ENCODE data around the gene VAPB. TPM values are rescaled to one million over a fixed set of nuclear protein-coding genes. Genes with fewer than 3 reads are reported as not detected.

The VAPB gene
- total RNA-seq, 1 experiment from 2014 or later = 65.1 TPM

DNA sequence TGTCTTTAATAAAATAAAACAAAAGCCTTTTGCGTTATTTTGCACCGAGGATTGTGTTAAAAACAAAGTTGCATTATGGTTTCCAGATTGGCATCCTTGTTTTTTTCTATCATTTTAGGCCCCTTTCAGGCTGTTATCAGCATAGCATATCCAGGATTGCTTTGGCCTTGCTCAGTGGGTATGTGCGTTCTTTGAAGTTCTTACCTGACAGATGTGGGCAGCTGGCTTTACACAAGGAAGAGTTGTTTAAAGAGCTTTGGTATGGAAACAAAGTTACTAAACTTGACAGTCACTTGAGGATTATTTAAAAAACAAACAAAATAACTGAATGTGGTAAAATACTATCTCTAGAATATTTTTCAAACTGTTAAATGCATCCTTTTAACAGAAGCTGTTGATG lies 6.6 kb downstream of the VAPB start:
- Mint-ChIP-seq H3K9me3 (no peaks in the 10 kb centered on the region), H3K4me3 (no peak overlapping the region), H3K36me3 (ENCODE audit: insufficient read depth in 1 of 3, low read depth in 3 of 3) (peaks cover 7 to 22% (median 21%) of the 10 kb centered on the region in 3 experiments), H3K27me3 (ENCODE audit: low read depth) (no peaks in the 10 kb centered on the region), H3K27ac (no peak overlapping the region; a peak in 1 of 7 replicates), H3K4me1 (peaks cover 49 to 50% of the 10 kb centered on the region in 2 experiments)
- Histone ChIP-seq H3K79me2 (ENCODE audit: insufficient read depth, low read length) (peaks cover 38% of the 10 kb centered on the region; the same call in 1 of the 2 replicates), H2AK5ac (ENCODE audit: insufficient read length, low read length) (no peak overlapping the region), H2BK20ac (ENCODE audit: low read depth, low read length, poor library complexity, severe bottlenecking) (no peak overlapping the region), H3K79me1 (ENCODE audit: insufficient read depth, low read depth, low read length, poor library complexity, severe bottlenecking) (no peaks in the 10 kb centered on the region), H3K9me3 (ENCODE audit: control insufficient read depth, low read depth, low read length) (no peaks in the 10 kb centered on the region), H3K4me1 (ENCODE audit: insufficient read depth, low read length) (no peaks in the 10 kb centered on the region), H2BK15ac (ENCODE audit: low read depth, low read length) (no peak overlapping the region), H3K4ac (ENCODE audit: low read depth, low read length) (no peak overlapping the region), H3K56ac (ENCODE audit: insufficient read length, low read depth, low read length) (no peak overlapping the region), H3K18ac (ENCODE audit: insufficient read length, low read depth, low read length) (no peak overlapping the region), H4K91ac (ENCODE audit: insufficient read length, low read depth, low read length) (no peak overlapping the region), H4K20me1 (ENCODE audit: control insufficient read depth, insufficient read depth, insufficient read length) (no peaks in the 10 kb centered on the region), H3K4me2 (ENCODE audit: insufficient read depth, insufficient read length, low read length) (no peak overlapping the region), H3K27me3 (ENCODE audit: insufficient read depth, low read length) (no peaks in the 10 kb centered on the region), H3K23me2 (ENCODE audit: insufficient read length, low read depth, low read length, poor library complexity, severe bottlenecking) (no peaks in the 10 kb centered on the region), H3K27ac (ENCODE audit: insufficient read length, low read depth, low read length) (no peak overlapping the region), H4K5ac (ENCODE audit: insufficient read length, low read depth, low read length) (no peak overlapping the region), H2AFZ (ENCODE audit: low read length) (no peak overlapping the region), H2BK12ac (ENCODE audit: insufficient read length, low read depth, low read length) (no peak overlapping the region), H4K8ac (replicated peaks; ENCODE audit: insufficient read length, low read depth, low read length) (no peak overlapping the region), H2BK120ac (ENCODE audit: low read depth, low read length, poor library complexity, severe bottlenecking) (no peak overlapping the region), H3K23ac (ENCODE audit: insufficient read length, low read depth, low read length) (no peak overlapping the region), H2BK5ac (ENCODE audit: insufficient read length, low read length) (no peak overlapping the region), H3T11ph (ENCODE audit: low read length) (no peak overlapping the region), H3K14ac (ENCODE audit: insufficient read depth, low read length) (no peak overlapping the region), H3K9ac (ENCODE audit: extremely low read depth, insufficient read length, low read length) (no peak overlapping the region)
- no peak for TF ChIP-seq CTCF (conservative IDR thresholded peaks at IDR 0.05)
- no CpG with 5 or more reads among the region's 3 CpGs for WGBS (ENCODE audit: extremely low coverage, insufficient read length, low lambda C conversion rate)
- no peak for DNase-seq
